Measurements from ENCODE around the gene REG1A.

The REG1A gene

GRCh38 chr2:79086255-79086654 is 34.0 kb upstream of the REG1A start:
- TF ChIP-seq, protein P1, sequence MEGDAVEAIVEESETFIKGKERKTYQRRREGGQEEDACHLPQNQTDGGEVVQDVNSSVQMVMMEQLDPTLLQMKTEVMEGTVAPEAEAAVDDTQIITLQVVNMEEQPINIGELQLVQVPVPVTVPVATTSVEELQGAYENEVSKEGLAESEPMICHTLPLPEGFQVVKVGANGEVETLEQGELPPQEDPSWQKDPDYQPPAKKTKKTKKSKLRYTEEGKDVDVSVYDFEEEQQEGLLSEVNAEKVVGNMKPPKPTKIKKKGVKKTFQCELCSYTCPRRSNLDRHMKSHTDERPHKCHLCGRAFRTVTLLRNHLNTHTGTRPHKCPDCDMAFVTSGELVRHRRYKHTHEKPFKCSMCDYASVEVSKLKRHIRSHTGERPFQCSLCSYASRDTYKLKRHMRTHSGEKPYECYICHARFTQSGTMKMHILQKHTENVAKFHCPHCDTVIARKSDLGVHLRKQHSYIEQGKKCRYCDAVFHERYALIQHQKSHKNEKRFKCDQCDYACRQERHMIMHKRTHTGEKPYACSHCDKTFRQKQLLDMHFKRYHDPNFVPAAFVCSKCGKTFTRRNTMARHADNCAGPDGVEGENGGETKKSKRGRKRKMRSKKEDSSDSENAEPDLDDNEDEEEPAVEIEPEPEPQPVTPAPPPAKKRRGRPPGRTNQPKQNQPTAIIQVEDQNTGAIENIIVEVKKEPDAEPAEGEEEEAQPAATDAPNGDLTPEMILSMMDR (IDR thresholded peaks at IDR 0.05; ENCODE audit: low read depth, low read length, missing control alignments): no peak
- in situ Hi-C loops (cut with HindIII; ENCODE audit: low sequenced_read_pairs): no loop called here
- no peak for DNase-seq (ENCODE audit: low read depth)
- H3K4me3 ChIP-seq (ENCODE audit: low read depth, low read length): no peak overlapping the region

GRCh38 chr2:79087785-79088364 is 32.4 kb upstream of the REG1A start, which contains the start of gene REG1B:
TSS of gene REG1B (minus strand) at chr2:79087993. CDS start at chr2:79087612, 381 bp downstream.
- TF ChIP-seq, protein P1 (IDR thresholded peaks at IDR 0.05; ENCODE audit: low read depth, low read length, missing control alignments): no peak
- DNase-seq (ENCODE audit: low read depth): no peak
- in situ Hi-C loops (cut with HindIII; ENCODE audit: low sequenced_read_pairs): no loop called here
- H3K4me3 ChIP-seq (ENCODE audit: low read depth, low read length): no peak within 1 kb of the TSS

DNA sequence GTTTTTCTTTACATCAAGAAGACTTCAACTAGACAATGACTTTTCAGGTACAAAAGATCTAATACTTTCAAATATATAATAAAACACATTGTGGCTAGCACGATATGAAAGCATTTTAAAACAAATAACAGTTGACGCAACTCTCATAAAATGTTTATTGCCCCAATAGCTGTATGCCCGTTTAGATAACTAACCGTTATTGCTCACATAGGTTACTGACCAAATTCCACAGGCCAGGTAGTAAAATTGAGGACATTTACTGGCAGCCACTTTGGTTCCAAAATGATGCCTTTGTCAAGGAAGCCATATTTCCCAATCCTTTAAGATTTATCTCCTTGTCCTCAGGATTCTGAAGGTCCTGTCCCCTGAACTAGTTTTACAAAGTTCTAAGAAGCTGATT is 29.6 kb upstream of the REG1A start:
- in situ Hi-C loops (cut with HindIII; ENCODE audit: low sequenced_read_pairs): no loop called here
- H3K4me3 ChIP-seq (ENCODE audit: low read depth, low read length): no peak overlapping the region
- TF ChIP-seq, protein P1 (IDR thresholded peaks at IDR 0.05; ENCODE audit: low read depth, low read length, missing control alignments): no peak
- DNase-seq (ENCODE audit: low read depth): no peak

DNA sequence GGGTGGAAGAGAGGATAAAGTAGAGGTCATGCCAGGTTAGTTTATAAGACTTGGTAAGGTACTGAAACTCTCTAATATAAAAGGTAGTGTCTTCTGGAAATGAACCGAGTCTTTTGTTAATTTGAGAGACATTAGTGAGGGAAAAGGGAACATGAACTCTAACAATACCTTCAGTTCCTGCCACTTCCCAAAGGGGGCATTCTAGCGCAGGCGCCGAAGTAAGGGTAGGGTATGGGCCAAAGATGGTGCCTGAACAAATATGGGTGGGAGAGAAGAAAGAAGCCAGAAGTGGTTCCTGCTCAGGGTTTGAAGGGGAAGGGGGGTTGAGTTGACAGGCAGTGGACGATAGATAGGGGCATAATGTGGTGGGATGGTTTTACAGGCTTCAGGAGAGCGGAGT is 22.4 kb upstream of the REG1A start:
- no peak overlapping the region for H3K4me3 ChIP-seq (ENCODE audit: low read depth, low read length)
- TF ChIP-seq, protein P1 (IDR thresholded peaks at IDR 0.05; ENCODE audit: low read depth, low read length, missing control alignments): no peak
- no peak for DNase-seq (ENCODE audit: low read depth)
- in situ Hi-C loops (cut with HindIII; ENCODE audit: low sequenced_read_pairs): no loop called here

GRCh38 chr2:79099140-79099686 is 21.1 kb upstream of the REG1A start:
- DNase-seq (ENCODE audit: low read depth): no peak
- TF ChIP-seq, protein P1 (IDR thresholded peaks at IDR 0.05; ENCODE audit: low read depth, low read length, missing control alignments): no peak
- in situ Hi-C loops (cut with HindIII; ENCODE audit: low sequenced_read_pairs): no loop called here
- H3K4me3 ChIP-seq (ENCODE audit: low read depth, low read length): no peak overlapping the region

DNA sequence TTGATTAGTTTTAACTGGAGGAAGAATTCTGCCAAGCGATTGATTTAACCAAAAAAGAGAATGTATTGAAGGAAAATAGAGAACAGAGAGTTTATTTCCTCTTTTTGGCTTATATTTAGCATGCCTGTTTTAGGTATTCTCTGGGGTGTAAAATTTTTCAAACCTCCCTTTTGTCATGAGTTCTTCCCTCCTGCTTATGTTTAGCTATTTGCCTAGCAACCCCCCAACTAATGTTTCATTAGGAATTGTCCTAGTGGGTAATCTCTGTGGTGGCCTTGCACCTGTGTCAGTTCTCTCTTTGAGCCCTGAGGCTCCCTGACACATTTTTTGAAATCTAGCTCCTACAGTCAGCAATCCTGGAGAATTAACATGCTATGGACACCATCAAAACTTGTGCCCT is 20.0 kb upstream of the REG1A start:
- in situ Hi-C loops (cut with HindIII; ENCODE audit: low sequenced_read_pairs): no loop called here
- DNase-seq (ENCODE audit: low read depth): no peak
- TF ChIP-seq, protein P1 (IDR thresholded peaks at IDR 0.05; ENCODE audit: low read depth, low read length, missing control alignments): no peak
- no peak overlapping the region for H3K4me3 ChIP-seq (ENCODE audit: low read depth, low read length)

Measured in astrocyte of the cerebellum (primary cell).